Ovary (tissue), 9 donors: ENCODE data around the gene ADAMTS2. TPM values are rescaled to one million over a fixed set of nuclear protein-coding genes. Genes with fewer than 3 reads are reported as not detected.
A peak's percentile ranks its signal among the peaks of the same experiment; 100 is the strongest.
"Not testable (repeated sequence)": the region's sequence is repeated elsewhere in the genome, so short reads cannot be mapped to it uniquely, and the experiment has no call there.

Experiments
- DNase-seq, 5 donors: peaks; one replicate each; pipeline ENCODE4 v3.0.0-alpha.2; 2019 to 2020
- H3K27ac ChIP-seq, 2 donors: fragments of 200-600 bp; one replicate each; pipeline versions ENCODE4 v1.5.1 to v1.8.0; 2019 to 2022
- H3K27me3 ChIP-seq: fragments of 200-600 bp; one replicate; pipeline ENCODE4 v1.8.0; 2022
- H3K36me3 ChIP-seq: fragments of 200-600 bp; sonication (generic); one replicate; pipeline ENCODE4 v1.5.1; 2019
- H3K4me1 ChIP-seq: one replicate; pipeline ENCODE4 v1.8.1; 2013; ENCODE audit warnings: mild to moderate bottlenecking, moderate library complexity; ENCODE audit not compliant: insufficient read depth
- H3K4me3 ChIP-seq: fragments of 200-600 bp; sonication (generic); one replicate; pipeline ENCODE4 v1.5.1; 2017
- H3K9me3 ChIP-seq, 2 donors: fragments of 200-600 bp in 1 of 2; sonication (generic) in 1 of 2; one replicate each; pipeline versions ENCODE4 v1.5.1 to v1.8.1; 2013 to 2019; ENCODE audit warnings: mild to moderate bottlenecking in 1 of 2, moderate library complexity in 1 of 2
- CTCF ChIP-seq, 3 donors: fragments of 450-650 bp in 2 of 3; fragments of 200-600 bp in 1 of 3; IDR thresholded peaks; one replicate each; pipeline versions ENCODE4 v1.5.1 to v1.8.0; 2016 to 2022; ENCODE audit warnings: antibody characterized with exemption in 3 of 3, mild to moderate bottlenecking in 1 of 3
- EP300 ChIP-seq: sonication (generic); formaldehyde crosslinking; IDR thresholded peaks from one replicate; pipeline ENCODE4 v1.6.1; 2017; ENCODE audit warnings: antibody characterized with exemption
- POLR2A ChIP-seq: fragments of 450-650 bp; IDR thresholded peaks from one replicate; pipeline ENCODE4 v1.6.1; 2017; ENCODE audit warnings: antibody characterized with exemption, mild to moderate bottlenecking, moderate library complexity
- WGBS, 3 donors: extraction: QIAGEN DNeasy Blood & Tissue Kit in 1 of 3; methylation state at CpG; one replicate each; pipeline versions ENCODE4 v1.1.5 to v1.1.7; 2013 to 2017; 5-methylcytosine and 5-hydroxymethylcytosine counted together
- intact Hi-C, 4 donors: fragments of 100-400 bp; cut with DNase I; formaldehyde crosslinking; loops; one replicate each; pipeline versions ENCODE4 v1.11.0 to v1.15.1; 2022 to 2023
- polyA plus RNA-seq, 2 donors: library from polyadenylated mRNA; stranded (reverse); fragments of 200-250 nt in 1 of 2; fragments of 350-450 nt in 1 of 2; fragmentation: Illumina TruSeq in 1 of 2; extraction: RNeasy Lipid Tissue Mini Kit (QIAGEN cat#74804) in 1 of 2; gene quantifications; one replicate each; pipeline ENCODE4 v1.2.3, GENCODE V29; 2013 to 2014
- total RNA-seq, 7 donors: library from RNA; depleted of rRNA in 2 of 7; stranded (reverse); fragments of >200 nt in 2 of 7; fragmentation: NEBNext Ultra II Directional in 3 of 7; extraction: Animal tissue kit (Norgen Biotek cat#: 25700) in 3 of 7; gene quantifications; one replicate each; pipeline versions ENCODE4 v1.1.0 to v1.2.4, GENCODE V29; 2016 to 2023
- donor health status: DM: no; HTN: no; CAD: no; lungs with moderate emphysema.
- donor health status: DM: no; HTN: no; CAD: no.
- donor health status: Bipolar disorder and iron deficiency.
- donor health status: DM: yes; HTN: yes; CAD: no.
- donor health status: DM: no; HTN: no; CAD: no.
- donor health status: DM: yes; HTN: yes; CAD: no.

The ADAMTS2 gene
- total and polyA plus RNA-seq, 9 donors, result 7.9 to 31.8 (median 11.5) TPM

- no peaks in the 10 kb centered on the region for H3K9me3 ChIP-seq
- H3K4me3 ChIP-seq, result no peak overlapping the region
- H3K36me3 ChIP-seq, result no peaks in the 10 kb centered on the region
- 87 to 92% (median 88%) methylated on average over 10 of the region's 10 CpGs for WGBS, 3 donors
- H3K27me3 ChIP-seq, result no peaks in the 10 kb centered on the region
- no peak overlapping the region for H3K27ac ChIP-seq
- H3K4me1 ChIP-seq, result peaks cover 13% of the 10 kb centered on the region
- intact Hi-C loops, result no loop called here
- peak in 2 of 5 donors; percentile 21 to 36 for DNase-seq
- TF ChIP-seq POLR2A, result no peak
- TF ChIP-seq CTCF (IDR thresholded peaks at IDR 0.05), result no peak
- TF ChIP-seq EP300, result no peak
Measured at GRCh38 chr5:179287631-179288030, 57.6 kb downstream of the ADAMTS2 start.

- WGBS, 3 donors, result 82 to 93% (median 84%) methylated on average over 13 of the region's 13 CpGs
- H3K27me3 ChIP-seq, result no peaks in the 10 kb centered on the region
- no peaks in the 10 kb centered on the region for H3K9me3 ChIP-seq
- H3K36me3 ChIP-seq, result no peaks in the 10 kb centered on the region
- intact Hi-C loops, result no loop called here
- no peak overlapping the region for H3K4me3 ChIP-seq
- peaks cover 13% of the 10 kb centered on the region for H3K4me1 ChIP-seq
- peak in 3 of 5 donors; percentile 9 to 29 (median 15) for DNase-seq
- TF ChIP-seq CTCF (IDR thresholded peaks at IDR 0.05) (no peak), EP300 (no peak), POLR2A (no peak)
- no peak overlapping the region for H3K27ac ChIP-seq
Measured at GRCh38 chr5:179287071-179287470, 58.2 kb downstream of the ADAMTS2 start.

GRCh38 chr5:179285776-179286162 is 59.5 kb downstream of the ADAMTS2 start:
- 61 to 72% (median 62%) methylated on average over 11 of the region's 11 CpGs for WGBS, 3 donors
- H3K27me3 ChIP-seq, intact Hi-C loops, H3K9me3 ChIP-seq, H3K4me3 ChIP-seq, H3K27ac ChIP-seq, H3K36me3 ChIP-seq: not testable (repeated sequence)
- H3K4me1 ChIP-seq, result peaks cover 13% of the 10 kb centered on the region
- peak in 3 of 5 donors; percentile 13 to 30 (median 17) for DNase-seq

GRCh38 chr5:179284751-179285631 is 60.3 kb downstream of the ADAMTS2 start:
- no peaks in the 10 kb centered on the region for H3K9me3 ChIP-seq
- TF ChIP-seq EP300 (no peak), CTCF (IDR thresholded peaks at IDR 0.05) (no peak), POLR2A (no peak)
- 29 to 34% (median 33%) methylated on average over 23 of the region's 23 CpGs for WGBS, 3 donors

GRCh38 chr5:179283908-179284307 is 61.4 kb downstream of the ADAMTS2 start:
- DNase-seq, result peak in 3 of 5 donors; percentile 6 to 21 (median 15)
- WGBS, 3 donors, result 96 to 99% (median 97%) methylated on average over 10 of the region's 10 CpGs
- not testable (repeated sequence) for H3K27ac ChIP-seq

More at GRCh38 chr5:179284751-179285631, 60.3 kb downstream of the ADAMTS2 start:
- Histone ChIP-seq H3K4me3 (no peak overlapping the region), H3K27me3 (no peaks in the 10 kb centered on the region), H3K27ac (peak overlapping the region in 1 of 2 donors; percentile 35), H3K36me3 (no peaks in the 10 kb centered on the region), H3K4me1 (peaks cover 13% of the 10 kb centered on the region)
- intact Hi-C loops, result no loop called here
- peak; percentile 27 to 66 (median 47) for DNase-seq

More at GRCh38 chr5:179283908-179284307, 61.4 kb downstream of the ADAMTS2 start:
- H3K4me3 ChIP-seq, H3K36me3 ChIP-seq, intact Hi-C loops, H3K27me3 ChIP-seq, H3K9me3 ChIP-seq: not testable (repeated sequence)
- H3K4me1 ChIP-seq, result peaks cover 13% of the 10 kb centered on the region
